SK-N-SH (cell line): ENCODE results near the gene SERPINB8.

Experiments
- CHD2 ChIP-seq: fragments of 150-350 bp; IDR thresholded peaks from 2 replicates; pipeline ENCODE4 v1.6.1; 2018; ENCODE audit warnings: low read length; ENCODE audit not compliant: partially characterized antibody
- EP300 ChIP-seq, 2 experiments: IDR thresholded peaks; 2 replicates each; pipeline versions ENCODE4 v1.4.0 to v1.6.1; 2012; ENCODE audit warnings: borderline replicate concordance in 1 of 2, low read depth in 1 of 2, low read length in 1 of 2
- FOXJ3 ChIP-seq: sonication (generic); formaldehyde crosslinking; IDR thresholded peaks from 2 replicates; pipeline ENCODE4 v1.5.1; 2020; ENCODE audit warnings: mild to moderate bottlenecking, missing genetic modification reagents
- GATA2 ChIP-seq: sonication (generic); formaldehyde crosslinking; IDR thresholded peaks from 2 replicates; pipeline ENCODE4 v1.5.0; 2020; ENCODE audit warnings: mild to moderate bottlenecking, missing genetic modification reagents
- MXI1 ChIP-seq: IDR thresholded peaks from 2 replicates; pipeline ENCODE4 v1.6.1; 2012; ENCODE audit warnings: mild to moderate bottlenecking, low read depth, low read length, improper control_type of control experiment
- NFIC ChIP-seq: IDR thresholded peaks from 2 replicates; pipeline ENCODE4 v1.4.0; 2012; ENCODE audit warnings: borderline replicate concordance
- POLR2AphosphoS5 ChIP-seq: IDR thresholded peaks from 2 replicates; pipeline ENCODE4 v1.6.1; 2012; ENCODE audit warnings: low read depth, low read length
- RAD21 ChIP-seq: IDR thresholded peaks from 2 replicates; pipeline ENCODE4 v1.6.1; 2012; ENCODE audit warnings: mild to moderate bottlenecking, low read length
- REST ChIP-seq: IDR thresholded peaks from 2 replicates; pipeline ENCODE4 v1.6.1; 2012; ENCODE audit warnings: mild to moderate bottlenecking, low read depth, low read length, moderate library complexity
- USF2 ChIP-seq: fragments of 150-350 bp; IDR thresholded peaks from 2 replicates; pipeline ENCODE4 v1.6.1; 2017; ENCODE audit warnings: antibody characterized with exemption, low read length, low read depth, borderline replicate concordance
- YY1 ChIP-seq: IDR thresholded peaks from 2 replicates; pipeline ENCODE4 v1.4.0; 2012; ENCODE audit warnings: low read depth, mild to moderate bottlenecking
- ZBTB33 ChIP-seq: IDR thresholded peaks from 2 replicates; pipeline ENCODE4 v1.4.0; 2012; ENCODE audit warnings: low read depth, borderline replicate concordance
- TF ChIP-seq, protein P1 (sequence below): fragments of 200-600 bp; sonication (generic); IDR thresholded peaks from 2 replicates; pipeline ENCODE4 v1.6.1; 2017; ENCODE audit warnings: antibody characterized with exemption, mild to moderate bottlenecking, moderate library complexity

GRCh38 chr18:63994783-63995399 is 25.0 kb downstream of the SERPINB8 start:
- TF ChIP-seq, protein P1, sequence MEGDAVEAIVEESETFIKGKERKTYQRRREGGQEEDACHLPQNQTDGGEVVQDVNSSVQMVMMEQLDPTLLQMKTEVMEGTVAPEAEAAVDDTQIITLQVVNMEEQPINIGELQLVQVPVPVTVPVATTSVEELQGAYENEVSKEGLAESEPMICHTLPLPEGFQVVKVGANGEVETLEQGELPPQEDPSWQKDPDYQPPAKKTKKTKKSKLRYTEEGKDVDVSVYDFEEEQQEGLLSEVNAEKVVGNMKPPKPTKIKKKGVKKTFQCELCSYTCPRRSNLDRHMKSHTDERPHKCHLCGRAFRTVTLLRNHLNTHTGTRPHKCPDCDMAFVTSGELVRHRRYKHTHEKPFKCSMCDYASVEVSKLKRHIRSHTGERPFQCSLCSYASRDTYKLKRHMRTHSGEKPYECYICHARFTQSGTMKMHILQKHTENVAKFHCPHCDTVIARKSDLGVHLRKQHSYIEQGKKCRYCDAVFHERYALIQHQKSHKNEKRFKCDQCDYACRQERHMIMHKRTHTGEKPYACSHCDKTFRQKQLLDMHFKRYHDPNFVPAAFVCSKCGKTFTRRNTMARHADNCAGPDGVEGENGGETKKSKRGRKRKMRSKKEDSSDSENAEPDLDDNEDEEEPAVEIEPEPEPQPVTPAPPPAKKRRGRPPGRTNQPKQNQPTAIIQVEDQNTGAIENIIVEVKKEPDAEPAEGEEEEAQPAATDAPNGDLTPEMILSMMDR, result peak; percentile 84
- TF ChIP-seq USF2, result no peak
- TF ChIP-seq CHD2, result no peak
- no peak for TF ChIP-seq ZBTB33
- no peak for TF ChIP-seq EP300 (IDR thresholded peaks at IDR 0.05; ENCODE audit: borderline replicate concordance in 1 of 2, low read depth in 1 of 2, low read length in 1 of 2)
- TF ChIP-seq RAD21, result peak; percentile 70
- no peak for TF ChIP-seq REST
- no peak for TF ChIP-seq POLR2AphosphoS5
- TF ChIP-seq MXI1, result peak; percentile 29; the same call in 1 of the 2 replicates
- TF ChIP-seq NFIC, result no peak
- TF ChIP-seq YY1, result no peak
- no peak for TF ChIP-seq GATA2 (CRISPR knock-in tag)
- TF ChIP-seq FOXJ3 (CRISPR knock-in tag), result no peak
